NCI-H2029 treated with DMSO at 0.1 percent for 48 hours (cell line): ENCODE results near the gene AGAP6.
"Not testable (repeated sequence)": the region's sequence is repeated elsewhere in the genome, so short reads cannot be mapped to it uniquely, and the experiment has no call there.

ENCODE experiments used
- DNase-seq: peaks from one replicate; lab custom pipeline; 2025; lab: John Stamatoyannopoulos, UW

AGAP6 gene

DNA sequence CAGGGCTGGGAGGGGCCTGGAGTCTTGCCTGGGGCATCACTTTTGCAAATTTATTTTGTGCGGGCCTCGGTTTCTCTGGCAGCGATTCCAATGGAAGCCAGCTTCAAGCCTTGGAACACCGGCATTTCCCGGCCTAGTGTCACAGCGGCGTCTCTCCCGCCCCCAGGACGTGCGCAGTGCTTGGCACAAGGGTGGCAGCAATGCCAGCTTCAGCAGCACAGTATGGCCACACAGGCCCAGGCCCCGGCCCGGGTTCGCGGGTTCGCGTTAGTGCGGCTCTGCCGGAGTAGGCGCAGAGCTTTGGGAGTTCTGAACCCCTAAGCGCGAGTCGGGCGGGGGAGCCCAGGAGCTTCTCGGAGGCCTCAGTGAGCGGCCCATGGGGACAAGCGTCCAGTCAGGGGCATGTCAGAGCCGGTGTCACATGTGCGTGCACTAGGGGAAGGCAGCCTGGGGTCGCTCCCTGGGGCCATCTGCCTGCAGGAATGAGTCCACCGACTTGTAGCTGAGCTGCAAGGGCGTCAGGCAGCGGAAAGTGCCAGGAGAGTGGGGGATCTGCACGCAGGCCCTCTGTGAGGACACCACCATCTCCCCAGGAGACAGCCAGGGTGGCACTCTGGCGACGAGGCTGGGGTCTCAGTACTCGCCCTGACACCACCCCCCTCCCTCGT is 36.6 kb downstream of the AGAP6 start:
- not testable (repeated sequence) for DNase-seq

DNA sequence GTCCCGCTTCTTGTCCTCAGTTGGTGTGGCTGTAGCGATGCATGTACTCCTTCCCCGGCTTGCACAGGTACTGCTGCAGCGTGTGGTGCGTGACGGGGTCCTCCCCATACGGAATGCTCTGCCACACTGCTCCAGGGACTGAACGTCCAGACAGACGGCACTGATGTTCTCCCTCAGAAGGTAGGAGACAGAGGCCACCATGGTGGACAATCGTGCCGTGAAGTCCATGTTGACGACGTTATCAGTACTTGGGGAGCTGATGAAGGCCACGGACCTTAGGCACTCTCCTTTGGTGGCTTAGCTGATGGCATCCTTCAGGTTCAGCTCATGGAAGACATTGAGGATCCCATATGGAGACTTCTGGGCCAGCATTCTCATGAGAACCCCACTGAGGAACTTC is 37.4 kb downstream of the AGAP6 start:
- DNase-seq = no peak

DNA sequence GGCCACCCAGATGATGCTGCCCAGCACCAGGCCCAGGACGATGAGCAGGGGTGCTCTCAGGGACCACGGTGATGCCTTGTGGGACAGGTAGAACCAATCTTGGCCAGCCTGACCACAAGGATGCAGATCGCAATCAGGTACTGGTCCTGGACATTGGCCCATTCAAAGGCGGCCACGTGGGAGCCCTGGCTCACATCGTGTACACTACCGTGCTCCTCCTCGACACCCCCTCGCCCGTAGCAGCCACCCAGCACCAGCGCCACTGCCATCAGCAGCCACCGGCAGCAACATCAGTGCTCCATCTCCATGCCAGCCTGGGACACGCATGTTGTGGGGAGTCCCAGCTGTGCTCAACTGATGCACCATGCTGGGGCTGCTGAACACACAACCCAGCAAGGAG is 39.0 kb downstream of the AGAP6 start:
- DNase-seq = no peak

DNA sequence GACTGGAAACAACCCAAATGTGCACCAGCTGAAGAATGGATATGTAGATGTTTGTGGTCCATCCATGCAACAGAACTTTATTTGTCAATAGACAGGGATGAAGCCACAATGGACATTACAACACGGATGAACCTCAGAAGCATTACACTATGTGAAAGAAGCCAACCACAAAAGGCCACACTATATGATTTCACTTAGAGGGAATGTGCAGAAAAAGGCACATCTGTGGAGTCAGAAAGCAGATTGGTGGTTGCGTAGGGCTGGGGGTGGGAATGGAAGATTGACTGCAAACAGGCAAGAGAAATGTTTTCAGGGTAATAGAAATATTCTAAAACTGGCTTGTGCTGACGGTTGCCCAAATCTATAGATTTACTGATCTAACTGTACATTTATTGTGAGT is 45.3 kb downstream of the AGAP6 start:
- no peak for DNase-seq

DNA sequence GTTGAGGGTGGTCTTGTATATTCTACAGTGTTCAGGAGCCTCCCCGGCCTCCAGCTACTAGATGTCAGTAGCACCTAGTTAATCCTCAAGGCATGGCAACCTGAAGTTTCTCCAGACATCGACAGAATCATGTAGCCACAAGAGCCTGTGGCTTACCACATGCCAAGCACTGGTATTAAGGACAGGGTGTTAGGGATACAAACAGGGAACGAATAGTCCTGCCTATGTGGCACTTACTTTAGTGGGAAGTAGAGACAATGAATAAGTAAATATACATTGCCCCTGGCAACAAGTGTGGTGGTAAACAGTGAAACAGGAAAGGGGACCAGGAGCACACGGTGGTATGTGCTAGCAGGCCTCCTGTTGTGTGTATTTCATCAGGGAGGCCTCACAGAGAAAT is 47.1 kb downstream of the AGAP6 start:
- DNase-seq = not testable (repeated sequence)

DNA sequence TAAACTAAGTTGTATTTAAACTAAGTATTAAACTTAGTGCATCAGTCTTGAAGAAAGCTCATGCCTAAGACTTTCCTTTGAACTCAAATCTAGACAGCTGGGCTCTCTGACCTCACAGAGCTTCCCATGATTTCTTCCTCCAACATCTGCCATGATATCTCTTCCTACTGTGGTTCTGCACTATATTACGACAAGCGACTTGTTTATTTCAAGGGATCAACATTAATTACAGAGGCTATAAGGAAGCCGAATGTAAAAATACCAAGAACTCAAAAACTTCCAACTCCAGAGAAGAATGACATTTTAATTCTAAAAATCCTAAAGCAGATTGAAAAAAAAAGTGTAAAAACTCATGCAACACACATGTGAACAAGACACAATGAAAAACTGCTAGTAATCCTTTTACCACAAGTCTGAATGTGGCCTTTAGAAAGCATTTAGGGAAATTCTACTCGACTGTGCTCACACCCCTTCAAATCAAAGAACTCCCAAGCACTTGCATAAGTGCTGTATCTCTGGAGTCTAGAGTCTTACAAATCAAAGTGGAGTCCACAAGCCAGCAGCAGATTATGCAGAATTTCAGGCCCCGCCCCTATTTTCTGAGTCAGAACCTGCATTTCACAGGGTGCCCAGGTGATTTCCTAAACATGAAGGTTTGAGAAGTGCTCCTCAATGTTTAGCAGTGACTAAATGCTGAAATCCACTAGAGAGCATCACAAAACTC is 56.9 kb downstream of the AGAP6 start:
- no peak for DNase-seq

DNA sequence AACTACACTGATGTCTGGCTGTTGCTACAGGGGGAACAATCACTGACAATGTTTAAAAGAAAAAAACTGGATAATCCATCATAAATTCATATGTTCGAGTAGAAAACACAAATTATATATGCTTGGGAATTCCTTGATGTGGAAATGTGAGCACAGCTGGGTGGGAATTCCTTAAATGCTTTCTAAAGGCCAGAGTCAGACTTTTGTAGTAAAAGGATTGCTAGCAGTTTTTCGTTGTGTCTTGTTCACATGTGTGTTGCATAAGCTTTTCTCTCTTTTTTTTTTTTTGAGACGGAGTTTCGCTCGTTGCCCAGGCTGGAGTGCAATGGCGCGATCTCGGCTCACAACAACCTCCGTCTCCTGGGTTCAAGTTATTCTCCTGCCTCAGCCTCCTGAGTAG is 58.3 kb downstream of the AGAP6 start:
- DNase-seq = not testable (repeated sequence)

DNA sequence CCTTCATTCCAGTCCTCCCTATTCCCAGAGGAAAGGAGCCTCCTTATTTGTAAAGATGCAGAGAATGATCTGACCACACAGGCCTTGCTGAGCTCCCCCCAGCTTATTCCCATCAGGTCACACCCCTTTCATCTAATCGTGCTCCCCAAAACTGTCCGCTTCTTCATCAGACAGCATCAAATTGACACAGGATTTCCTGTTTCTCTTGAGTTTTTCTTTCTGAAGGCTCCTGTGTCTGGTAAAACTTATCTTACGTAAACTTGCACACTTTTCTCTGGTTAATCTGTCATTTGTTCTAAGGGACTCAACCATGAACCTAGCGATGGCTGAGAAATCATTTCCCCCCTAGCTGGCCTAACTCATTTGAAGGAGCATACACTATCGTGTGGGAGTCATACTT is 59.4 kb downstream of the AGAP6 start:
- not testable (repeated sequence) for DNase-seq

DNA sequence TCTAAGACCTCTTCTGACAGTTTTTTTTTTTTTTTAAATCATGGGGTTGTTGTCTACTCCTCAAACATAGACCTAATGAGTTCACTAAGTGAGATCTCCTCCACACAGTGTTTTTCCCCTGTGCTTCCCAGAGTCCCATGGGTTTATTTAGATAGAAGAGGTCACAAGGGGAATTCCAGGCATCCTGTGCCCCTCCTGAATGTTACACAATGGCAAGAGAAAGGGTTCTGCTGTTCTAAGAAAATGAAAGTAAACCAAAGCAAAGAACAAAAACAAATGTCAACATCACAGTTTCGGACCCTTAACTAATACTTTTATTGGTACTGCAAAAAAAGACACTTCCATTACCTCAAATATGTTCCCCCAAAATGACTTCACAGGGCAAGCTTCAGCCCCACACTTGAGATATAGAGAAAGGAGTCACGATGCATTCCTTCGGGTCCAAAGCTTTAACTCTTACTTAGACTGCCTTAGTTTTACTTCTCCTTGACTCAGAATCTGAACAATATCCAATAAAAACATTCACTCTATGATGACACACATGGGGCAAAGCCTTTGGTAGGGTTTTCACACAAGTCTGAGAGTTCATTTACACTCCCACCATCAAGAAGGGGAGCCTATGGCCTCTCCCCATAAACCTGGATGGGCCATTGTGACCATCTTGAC is 63.9 kb downstream of the AGAP6 start:
- DNase-seq = not testable (repeated sequence)

DNA sequence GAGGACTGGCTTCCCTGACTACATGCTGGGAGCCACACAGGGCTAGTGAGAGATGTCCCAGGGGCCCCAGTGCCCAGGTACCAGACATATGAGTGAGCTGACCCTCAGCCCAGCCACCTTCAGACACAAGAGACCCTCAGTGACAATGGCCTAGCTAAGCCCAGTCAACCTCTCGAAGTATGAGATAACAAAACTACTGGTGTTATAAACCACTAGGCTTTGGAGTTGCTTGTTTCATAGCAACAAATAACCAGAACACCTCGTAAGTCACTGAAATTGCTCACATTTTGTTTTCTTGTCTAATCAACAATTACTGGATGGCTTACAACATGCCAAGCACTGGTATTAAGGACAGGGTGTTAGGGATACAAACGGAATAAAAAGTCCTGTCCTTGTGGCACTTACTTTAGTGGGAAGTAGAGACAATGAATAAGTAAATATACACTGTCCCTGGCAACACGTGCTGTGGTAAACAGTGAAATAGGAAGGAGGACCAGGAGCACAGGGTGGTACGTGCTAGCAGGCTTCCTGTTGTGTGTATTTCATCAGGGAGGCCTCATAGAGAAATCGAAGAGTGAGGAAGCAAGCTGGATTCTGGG is 64.7 kb downstream of the AGAP6 start:
- not testable (repeated sequence) for DNase-seq

DNA sequence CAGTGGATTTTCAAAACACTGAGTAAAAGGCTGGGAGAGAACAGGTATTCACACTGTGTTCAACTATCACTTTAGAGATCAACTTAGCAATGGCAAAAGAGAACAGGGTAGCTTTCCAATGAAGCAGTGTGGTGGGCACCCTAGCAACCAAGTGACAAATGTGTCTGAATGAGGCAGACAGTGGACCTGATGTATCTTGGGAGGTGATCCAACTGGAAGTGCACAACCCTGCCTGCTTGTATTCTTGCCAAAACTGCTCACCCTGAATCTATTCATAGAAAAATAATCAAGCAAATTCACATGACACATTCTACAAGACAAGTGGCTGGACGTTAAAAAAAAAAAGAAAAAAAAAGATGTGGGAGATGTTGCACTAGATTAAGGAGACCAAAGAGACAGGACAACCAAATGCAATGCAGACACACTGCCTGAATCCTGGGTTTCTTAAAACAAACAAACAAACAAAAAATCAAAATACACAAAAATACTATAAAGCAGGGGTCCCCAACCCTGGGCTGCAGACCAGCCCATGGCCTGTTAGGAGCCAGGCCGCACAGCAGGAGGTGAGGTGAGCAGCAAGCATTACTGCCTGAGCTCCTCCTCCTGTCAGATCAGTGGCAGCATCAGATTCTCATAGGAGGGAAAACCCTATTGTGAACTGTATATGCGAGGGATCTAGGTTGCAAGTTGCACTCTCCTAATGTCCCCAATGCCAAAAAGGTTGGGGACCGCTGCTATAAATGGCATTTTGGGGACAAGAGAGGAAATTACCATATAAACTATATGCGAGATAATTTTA is 67.5 kb downstream of the AGAP6 start:
- not testable (repeated sequence) for DNase-seq

DNA sequence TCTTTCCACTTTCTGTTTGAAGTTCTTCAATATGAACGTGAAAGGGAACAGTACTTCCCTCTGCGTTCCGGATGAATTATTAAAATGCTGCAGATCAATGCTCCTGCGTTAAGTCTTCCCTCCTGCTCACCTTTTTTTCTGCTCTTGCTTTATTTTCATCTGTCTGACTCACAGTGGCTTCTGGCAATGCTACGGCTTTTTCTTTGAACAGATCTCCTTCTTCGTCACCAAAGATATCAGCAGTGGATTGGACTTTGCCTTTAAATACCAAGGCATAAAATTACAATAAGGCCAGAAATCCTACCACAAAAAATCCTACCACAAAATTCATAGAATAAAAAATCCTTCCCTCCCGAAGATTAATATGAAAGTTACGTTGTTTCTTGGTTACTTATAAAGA is 68.4 kb downstream of the AGAP6 start:
- DNase-seq = not testable (repeated sequence)

DNA sequence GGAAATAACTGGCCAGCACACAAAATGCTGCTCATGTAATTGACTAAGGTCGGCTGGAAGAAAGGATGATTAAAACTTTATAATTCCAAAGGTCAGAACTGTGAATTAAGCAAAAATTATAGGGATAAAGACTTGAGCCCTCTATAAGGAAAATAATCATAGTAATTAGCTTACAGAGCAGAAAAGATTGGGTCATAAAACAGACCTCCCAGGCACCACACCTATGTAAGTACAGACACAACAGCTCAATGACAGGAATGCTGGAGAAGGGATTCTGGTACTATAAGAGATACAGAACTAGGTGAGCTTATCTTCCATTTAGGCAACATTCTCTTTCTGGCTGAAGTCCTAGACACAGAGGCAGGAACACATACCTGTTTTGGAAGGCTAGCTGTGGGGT is 70.5 kb downstream of the AGAP6 start:
- DNase-seq = not testable (repeated sequence)

DNA sequence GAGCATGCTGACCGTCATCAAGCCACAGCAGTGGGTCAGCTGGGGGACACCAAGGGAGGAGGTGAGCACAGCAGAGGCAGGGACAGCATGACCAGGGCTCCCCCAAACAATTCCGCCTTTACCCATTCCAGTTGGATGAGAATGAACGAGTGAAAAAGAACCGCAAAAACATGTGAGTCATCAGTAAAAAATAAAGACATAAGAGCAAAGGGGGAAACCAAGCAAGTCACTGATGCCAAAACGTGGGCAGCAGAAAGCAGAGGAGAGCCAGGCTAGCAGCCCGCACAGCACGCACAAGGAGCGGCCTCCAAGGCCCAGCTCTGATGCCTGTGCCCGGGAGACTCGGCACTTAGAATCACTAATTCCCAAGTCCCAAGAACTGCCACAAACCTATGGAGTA is 71.7 kb downstream of the AGAP6 start:
- not testable (repeated sequence) for DNase-seq
